OCI-M2 (cell line): ENCODE measurements around the gene PDHA1.
A peak's percentile ranks its signal among the peaks of the same experiment; 100 is the strongest.

Experiments used
- DNase-seq: peaks from one replicate; lab custom pipeline; 2025; ENCODE audit not compliant: unreplicated experiment; lab: John Stamatoyannopoulos, UW

The PDHA1 gene

GRCh38 chrX:19343535-19344408, at the start of gene PDHA1:
TSS of gene PDHA1 (plus strand) at chrX:19343927. CDS start at chrX:19344038, 111 bp downstream.
- DNase-seq, result peak; percentile 68

GRCh38 chrX:19303256-19303880, 40.4 kb upstream of the PDHA1 start:
- DNase-seq, result no peak

GRCh38 chrX:19326567-19326966, 17.2 kb upstream of the PDHA1 start:
- DNase-seq, result no peak

DNA sequence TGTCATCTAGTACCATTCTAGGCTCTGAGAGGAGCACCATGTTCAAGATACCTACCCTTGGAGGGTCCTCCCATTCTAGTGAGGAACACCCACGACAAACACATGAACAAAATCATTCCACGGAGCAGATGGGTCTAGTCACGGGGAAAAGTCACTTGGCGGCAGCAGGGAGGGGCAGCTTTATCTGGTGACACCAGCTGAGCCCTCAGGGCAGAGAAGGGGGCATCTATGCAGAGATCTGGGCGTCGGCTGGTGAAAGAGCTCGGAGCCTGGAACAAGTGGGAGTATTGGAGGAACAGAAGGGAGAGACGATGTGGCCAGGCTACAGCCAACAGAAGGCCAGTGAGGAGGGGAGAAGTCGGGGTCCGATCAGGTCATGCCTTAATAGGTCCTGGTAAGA, 11.9 kb upstream of the PDHA1 start:
- no peak for DNase-seq

GRCh38 chrX:19332983-19333382, 10.7 kb upstream of the PDHA1 start:
- no peak for DNase-seq

- no peak for DNase-seq
Observed at GRCh38 chrX:19334945-19335626, 8.6 kb upstream of the PDHA1 start.

GRCh38 chrX:19342331-19342906, 1.3 kb upstream of the PDHA1 start:
- DNase-seq, result peak; percentile 20

GRCh38 chrX:19343085-19343534, 617 bp upstream of the PDHA1 start:
- no peak for DNase-seq

DNA sequence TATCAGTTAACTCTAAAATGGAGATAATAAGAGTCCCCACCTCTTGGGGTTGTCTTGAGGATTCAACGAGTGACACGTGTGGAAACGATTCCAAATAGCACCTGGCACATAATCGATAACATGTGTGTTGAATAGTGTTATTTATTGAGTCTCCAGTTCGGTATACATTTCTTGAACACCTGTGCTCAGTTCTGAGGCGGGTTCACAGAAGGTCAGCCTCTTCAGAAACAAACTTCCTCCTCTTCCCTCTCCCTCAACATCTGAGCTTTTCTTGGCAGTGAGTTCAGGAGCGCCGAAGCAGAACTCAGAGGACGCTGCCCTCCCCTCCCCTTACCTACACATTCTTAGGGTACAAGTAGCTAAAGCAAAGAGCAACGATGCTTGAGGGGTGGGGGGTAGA, 934 bp downstream of the PDHA1 start:
- no peak for DNase-seq

GRCh38 chrX:19347916-19348315, 4.2 kb downstream of the PDHA1 start:
- DNase-seq, result no peak

DNA sequence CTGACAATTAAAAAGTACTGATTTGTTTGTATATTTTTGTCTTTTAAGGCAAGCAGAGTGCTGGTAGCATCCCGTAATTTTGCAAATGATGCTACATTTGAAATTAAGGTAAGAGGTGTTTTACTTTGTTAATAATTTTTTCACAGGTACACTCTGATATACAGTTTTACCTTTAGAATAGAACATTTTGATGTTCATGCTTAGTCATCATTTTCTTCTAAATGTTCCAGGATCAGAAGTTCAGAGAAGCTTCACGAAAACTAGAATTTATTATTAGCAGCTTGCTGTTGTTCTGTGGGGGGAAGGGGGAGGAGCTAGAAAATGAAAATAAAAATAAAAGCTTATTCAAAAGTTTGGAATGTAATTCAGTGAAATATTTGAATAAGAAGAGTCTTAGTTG, 5.5 kb downstream of the PDHA1 start:
- DNase-seq, result no peak

GRCh38 chrX:19350941-19351384, 7.2 kb downstream of the PDHA1 start:
- no peak for DNase-seq

DNA sequence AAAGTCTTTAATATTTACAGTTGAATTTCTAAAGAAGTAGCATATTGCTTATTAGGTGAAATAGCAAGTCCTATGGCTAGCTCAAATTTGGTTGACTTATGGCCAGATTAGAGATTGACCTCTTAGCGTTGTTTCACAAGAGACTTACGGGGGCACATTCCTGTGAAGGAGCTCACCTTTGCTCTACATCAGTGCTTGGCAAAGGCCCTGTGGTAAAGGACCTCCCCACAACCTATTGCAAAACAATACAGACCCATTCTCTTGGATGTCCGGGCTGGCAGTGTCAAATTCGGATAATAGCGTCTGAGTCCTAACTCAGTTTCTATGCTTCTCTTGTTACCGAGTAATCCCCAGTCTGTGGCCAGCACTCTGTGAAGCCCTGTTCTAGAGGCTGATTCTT, 10.9 kb downstream of the PDHA1 start:
- DNase-seq, result no peak

DNA sequence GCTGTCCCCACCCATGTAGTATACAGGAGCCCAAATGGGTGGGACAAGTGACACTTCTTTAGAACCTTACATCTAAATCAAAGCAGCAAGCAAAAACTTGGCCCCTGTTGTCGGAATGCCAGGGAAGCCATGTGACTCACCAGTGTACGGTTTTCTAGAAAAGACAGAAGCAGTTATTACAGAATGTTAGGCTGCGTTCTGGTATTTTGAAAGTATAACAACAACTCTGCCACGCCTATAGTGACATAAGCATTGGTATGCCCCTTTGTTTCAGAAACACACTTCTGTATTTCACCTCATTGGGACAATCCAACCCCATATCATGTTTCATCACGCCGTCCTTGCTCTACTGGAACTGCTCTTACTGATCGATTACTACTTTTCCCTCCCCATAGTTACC, 14.8 kb downstream of the PDHA1 start:
- DNase-seq, result no peak

- DNase-seq, result no peak
Observed at GRCh38 chrX:19360903-19361302, 17.2 kb downstream of the PDHA1 start.

- no peak for DNase-seq
Observed at GRCh38 chrX:19361701-19362100, 18.0 kb downstream of the PDHA1 start.

- DNase-seq, result no peak
Observed at GRCh38 chrX:19368576-19368975, 24.8 kb downstream of the PDHA1 start.

GRCh38 chrX:19370061-19370460, 26.3 kb downstream of the PDHA1 start:
- no peak for DNase-seq

- DNase-seq, result no peak
Observed at GRCh38 chrX:19372170-19372546, 28.4 kb downstream of the PDHA1 start.

DNA sequence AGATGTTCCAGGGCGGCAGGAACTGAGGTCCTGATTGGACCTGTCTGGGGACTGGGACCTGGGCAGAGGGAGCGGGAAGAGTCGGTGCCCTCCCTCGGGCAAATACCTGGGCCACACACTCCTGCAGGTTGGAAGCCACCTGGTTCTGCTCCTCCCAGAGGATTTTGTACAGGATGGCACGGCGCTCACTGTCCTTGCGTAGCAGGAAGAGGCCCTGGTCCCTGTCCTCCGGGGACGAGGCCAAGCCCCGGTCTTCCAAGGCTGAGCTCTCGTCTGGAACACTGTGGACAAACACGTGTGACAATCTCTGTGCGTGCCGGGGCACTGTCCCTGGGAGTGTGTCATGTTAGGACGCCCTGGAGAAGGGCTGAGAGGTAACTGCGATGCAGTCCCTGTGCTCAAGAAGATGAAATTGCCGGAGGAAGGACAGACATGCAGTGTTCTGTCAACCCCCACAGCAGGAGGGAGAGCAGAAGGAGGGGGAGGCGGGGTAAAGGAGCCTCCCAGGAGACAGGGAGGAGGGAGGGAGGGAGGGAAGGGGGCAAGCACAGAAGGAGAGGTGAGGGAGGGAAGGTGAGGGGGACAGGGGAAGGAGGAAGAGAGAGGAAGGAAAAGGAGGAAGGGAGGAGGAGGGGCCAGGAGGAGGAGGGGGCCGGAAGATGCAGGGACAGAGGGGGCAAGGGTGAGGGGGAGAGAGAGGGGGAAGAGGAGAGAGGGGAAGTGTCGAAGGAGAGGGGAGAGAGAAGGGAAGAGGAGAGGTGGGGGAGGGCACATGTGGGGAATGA, 29.0 kb downstream of the PDHA1 start:
- no peak for DNase-seq
